HG03196 (cell line): ENCODE results near the gene KLHL15.
"Not testable (repeated sequence)": the region's sequence is repeated elsewhere in the genome, so short reads cannot be mapped to it uniquely, and the experiment has no call there.

Experiments used
- ATAC-seq: cut with Tn5 transposase; IDR thresholded peaks from one replicate; pipeline ENCODE4 v1.9.1; 2021; ENCODE audit not compliant: unreplicated experiment

Gene KLHL15

DNA sequence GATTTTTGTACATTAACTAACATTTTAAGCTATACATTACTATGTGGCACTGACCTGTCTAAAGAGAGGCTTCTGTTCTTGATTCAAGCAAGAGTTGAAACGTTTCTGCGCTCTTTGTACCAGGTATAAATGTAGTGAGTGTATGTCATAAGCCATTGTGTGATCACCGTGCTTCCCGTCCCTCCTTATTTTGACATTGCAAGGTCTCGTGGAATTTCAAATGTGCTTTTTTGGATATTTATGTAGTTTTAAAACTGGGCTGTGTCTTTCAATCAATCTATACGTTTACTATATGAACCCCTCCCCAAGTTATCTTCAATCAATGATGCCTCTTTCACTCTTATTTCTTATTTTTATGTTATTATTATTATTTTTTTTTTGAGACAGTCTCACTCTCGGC lies at the start of gene KLHL15:
KLHL15 (minus strand) TSS at position 101 of the 400 bp plus-strand sequence. CDS start 20,493 bp downstream, outside the sequence.
- ATAC-seq, result no peak

DNA sequence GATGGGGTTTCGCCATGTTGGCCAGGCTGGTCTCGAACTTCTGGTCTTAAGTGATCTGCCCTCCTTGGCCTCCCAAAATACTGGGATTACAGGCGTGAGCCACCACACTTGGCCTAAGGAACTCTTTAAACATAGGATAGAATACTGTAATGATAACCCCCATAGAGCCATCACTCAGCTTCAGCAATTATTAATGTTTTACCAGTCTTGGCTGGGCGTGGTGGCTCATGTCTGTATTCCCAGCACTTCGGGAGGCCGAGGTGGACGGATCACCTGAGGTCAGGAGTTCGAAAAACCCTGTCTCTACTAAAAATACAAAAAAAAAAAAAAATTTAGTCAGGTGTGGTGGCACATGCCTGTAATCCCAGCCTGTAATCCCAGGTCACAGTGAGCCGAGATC lies 42.9 kb upstream of the KLHL15 start:
- ATAC-seq, result no peak

- ATAC-seq, result no peak
Measured at GRCh38 chrX:24063488-24063887, 36.5 kb upstream of the KLHL15 start.

DNA sequence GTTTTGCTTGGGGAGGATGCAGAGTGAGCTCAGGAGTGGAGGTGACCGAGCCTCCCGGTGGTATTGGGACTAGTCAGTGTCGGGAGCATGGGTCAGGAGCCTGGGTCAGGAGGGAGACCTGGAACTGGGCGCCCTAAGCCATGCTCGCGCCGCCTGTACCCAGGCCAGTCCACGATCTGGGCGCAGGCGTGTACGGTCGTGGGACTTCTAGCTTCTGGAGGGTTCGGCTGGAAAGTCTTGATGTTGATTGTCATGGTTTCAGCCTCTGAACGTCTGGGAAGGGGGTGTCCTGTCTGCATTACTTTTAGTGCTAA lies 28.0 kb upstream of the KLHL15 start:
- ATAC-seq, result no peak

GRCh38 chrX:24054182-24055042 lies 27.4 kb upstream of the KLHL15 start, which contains the start of gene EIF2S3:
Gene EIF2S3, plus strand, starts transcription at chrX:24054956. Its CDS starts 13 bp downstream, at chrX:24054969.
- peak; percentile 94 for ATAC-seq

DNA sequence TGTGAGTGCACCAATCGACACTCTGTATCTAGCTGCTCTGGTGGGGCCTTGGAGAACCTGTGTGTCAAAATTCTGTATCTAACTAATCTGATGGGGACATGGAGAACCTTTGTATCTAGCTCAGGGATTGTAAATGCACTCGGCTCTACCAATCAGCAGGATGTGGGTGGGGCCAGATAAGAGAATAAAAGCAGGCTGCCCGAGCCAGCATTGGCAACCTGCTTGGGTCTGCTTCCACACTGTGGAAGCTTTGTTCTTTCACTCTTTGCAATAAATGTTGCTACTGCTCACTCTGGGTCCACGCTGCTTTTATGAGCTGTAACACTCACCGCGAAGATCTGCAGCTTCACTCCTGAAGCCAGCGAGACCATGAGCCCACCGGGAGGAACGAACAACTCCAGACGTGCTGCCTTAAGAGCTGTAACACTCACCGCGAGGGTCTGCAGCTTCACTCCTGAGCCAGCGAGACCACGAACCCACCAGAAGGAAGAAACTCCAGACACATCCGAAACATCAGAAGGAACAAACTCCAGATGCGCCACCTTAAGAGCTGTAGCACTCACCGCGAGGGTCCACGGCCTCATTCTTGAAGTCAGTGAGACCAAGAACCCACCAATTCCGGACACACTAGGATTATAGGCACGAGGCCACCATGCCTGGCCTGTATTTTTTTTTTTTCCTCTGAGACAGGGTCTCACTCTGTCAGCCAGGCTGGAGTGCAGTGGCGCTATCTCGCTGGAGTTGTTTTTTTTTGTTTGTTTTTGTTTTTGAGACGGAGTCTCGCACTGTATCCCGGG lies 23.7 kb upstream of the KLHL15 start:
- ATAC-seq, result not testable (repeated sequence)

DNA sequence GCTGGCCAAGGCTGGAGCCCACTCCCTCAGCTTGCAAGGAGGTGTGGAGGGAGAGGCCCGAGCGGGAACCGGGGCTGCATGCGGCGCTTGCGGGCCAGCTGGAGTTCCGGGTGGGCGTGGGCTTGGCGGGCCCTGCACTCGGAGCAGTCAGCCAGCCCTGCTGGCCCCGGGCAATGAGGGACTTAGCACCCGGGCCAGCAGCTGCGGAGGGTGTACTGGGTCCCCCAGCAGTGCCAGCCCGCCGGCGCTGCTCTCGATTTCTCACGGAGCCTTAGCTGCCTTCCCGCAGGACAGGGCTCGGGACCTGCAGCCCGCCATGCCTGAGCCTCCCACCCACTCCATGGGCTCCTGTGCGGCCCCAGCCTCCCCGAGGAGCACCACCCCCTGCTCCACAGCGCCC lies 22.7 kb upstream of the KLHL15 start:
- ATAC-seq, result not testable (repeated sequence)

DNA sequence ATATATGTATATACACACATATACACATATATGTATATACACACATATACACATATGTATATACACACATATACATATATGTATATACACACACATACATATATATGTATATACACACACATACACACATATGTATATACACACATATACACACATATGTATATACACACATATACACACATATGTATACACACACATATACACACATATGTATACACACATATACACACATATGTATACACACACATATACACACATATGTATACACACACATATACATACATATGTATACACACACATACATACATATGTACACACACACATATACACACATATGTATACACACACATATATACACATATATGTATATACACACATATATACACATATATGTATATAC lies 19.1 kb upstream of the KLHL15 start:
- ATAC-seq, result not testable (repeated sequence)

- ATAC-seq, result no peak
Measured at GRCh38 chrX:24037729-24038128, 10.7 kb upstream of the KLHL15 start.

DNA sequence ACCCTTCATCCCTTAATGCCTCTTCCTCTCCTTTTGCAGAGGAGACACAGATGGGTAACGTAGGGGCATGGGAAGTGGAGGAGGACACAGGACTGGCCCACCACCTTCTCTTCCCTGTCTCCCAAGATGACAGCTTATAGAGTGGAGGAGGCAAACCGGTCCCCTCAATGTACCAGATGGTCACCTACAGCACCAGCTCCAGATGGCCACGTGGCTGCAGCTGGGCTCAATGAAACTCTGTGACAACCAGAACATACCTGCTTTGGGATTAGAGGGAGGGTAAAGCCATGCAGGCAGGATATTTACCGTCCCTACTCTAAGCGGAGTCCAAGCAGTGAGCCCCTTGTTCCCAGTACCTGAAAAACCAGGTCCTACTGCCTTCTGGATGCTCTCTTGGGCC lies 7.5 kb upstream of the KLHL15 start:
- ATAC-seq, result no peak

DNA sequence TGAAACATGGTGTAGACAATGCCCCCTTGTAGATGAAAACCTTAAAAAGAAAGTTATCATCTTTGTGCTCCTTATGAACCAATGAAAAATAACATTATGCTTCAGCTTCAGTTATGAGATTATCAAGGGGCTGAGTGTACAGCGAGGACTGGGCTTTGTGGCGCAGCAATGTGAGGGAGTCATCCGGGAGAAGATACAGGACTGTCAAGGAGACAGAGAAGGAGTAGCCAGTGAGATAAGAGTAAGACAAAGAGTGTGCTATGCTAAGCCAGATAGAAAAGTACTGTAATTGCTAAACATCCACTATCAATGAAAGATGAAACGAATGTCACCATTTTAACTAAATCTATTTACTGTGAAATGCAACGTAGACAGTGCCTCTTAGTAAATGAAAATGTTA lies 3.6 kb upstream of the KLHL15 start:
- no peak for ATAC-seq

DNA sequence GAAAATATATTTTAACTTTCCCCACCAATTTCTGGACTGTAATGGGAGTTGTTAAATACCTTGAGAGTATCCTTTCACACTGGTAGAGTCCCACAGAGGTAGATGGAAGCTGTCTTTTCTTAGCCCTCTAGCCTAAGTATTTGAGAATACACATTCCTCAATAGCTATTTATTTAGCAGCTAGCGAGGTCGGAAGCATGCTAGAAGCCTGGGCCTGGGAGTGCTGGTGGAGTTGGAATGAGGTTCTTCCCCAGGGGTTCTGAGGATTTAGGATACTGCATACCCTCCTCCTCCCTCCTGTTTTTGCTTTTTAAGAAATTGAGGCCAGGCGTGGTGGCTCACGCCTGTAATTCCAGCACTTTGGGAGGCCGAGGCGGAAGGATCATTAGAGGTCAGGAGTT lies 999 bp upstream of the KLHL15 start:
- no peak for ATAC-seq

DNA sequence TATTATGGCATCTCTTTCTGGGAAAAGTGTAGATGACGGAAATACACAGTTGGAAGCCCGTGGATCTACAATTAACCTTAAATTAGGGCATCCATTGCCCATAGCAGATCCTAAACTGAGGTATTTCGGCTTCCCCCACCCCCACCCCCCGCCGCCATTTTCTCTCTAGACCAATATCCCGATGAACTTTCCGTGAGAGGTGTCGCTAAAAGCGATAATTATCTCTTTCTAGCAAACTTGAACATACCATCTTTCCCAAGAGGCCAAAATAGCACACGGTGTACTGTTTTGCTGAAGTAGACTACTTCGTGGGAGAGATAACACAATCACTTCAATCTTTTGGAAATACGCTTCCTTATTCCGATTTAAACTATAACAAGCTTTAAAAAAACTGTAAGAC lies 554 bp downstream of the KLHL15 start:
- ATAC-seq, result no peak

DNA sequence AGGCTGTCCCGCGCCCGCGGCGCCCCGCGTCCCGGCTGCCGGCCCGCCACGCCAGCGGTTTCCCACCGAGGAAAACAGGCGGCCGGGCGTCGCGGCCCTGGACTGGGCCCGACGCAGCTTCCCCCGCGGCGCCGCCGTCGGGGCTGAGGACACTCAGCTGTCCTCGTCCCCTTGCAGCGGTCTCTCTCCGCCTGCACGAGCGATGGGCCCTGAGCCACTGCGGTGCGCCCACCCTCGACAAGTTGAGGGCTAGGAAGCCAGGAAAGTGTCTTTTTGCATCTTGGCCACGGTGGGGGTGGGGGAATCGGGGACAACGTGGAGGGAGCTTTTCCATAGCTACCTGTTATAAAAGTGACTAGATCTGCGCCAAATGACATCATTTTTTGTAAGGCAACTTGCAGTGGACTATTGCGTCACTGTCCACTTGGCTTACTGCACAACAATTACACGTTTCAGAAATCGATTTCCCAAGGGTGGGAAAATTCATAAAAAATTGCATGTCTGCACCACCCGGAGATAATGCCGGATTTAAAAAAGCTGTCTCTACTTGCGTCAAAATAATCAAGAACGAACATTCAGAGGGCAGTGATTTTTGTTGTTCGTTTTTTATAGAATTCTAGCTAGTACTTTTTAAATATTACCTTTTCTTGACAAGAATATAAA lies 1.1 kb downstream of the KLHL15 start:
- ATAC-seq, result peak; percentile 22

DNA sequence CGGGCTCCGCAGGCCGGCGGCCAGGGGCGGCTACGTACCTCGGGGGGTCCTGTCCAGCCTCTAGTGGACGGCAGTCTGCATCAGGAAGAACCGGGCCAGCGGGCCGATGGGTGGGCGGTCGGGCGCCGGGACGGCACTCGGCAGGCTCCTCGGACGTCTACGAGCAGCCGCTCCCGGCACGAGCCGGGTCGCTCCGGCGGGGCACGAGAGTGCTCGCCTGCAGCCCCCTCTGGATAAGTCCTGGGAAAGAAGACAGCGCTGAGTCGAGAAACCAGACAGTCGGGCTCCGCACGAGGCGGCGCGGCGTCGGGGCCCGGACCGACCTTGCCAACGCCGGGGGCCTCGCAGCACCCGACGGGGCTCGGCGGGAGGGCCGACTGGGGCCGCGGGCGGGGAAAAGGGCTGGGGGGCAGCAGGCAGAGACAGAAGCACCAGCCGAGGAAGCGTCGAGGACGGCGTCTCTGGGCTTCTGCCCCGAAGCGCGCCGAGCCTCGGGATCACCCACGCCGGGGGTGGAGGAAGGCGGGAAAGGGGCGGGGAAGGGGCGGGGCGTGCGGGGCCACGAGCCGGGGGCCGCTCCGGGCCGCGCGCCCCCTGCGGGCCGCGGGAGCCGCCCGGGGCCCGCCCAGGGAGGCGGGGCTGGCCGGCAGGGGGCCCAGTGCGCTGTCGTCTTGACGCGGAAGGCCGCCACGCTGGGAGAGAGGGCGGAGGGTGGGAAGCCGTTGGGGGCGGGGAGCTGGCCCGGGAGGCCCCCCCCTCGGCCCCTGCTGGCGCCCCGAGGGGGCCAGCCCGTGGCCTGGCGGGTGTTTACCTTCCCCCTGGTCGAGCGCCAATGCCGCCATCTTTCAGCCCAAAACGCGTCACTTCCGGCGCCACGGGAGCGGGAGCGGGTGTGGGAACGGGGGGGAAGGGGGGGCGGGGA lies 1.9 kb downstream of the KLHL15 start:
- ATAC-seq, result peak; percentile 91

DNA sequence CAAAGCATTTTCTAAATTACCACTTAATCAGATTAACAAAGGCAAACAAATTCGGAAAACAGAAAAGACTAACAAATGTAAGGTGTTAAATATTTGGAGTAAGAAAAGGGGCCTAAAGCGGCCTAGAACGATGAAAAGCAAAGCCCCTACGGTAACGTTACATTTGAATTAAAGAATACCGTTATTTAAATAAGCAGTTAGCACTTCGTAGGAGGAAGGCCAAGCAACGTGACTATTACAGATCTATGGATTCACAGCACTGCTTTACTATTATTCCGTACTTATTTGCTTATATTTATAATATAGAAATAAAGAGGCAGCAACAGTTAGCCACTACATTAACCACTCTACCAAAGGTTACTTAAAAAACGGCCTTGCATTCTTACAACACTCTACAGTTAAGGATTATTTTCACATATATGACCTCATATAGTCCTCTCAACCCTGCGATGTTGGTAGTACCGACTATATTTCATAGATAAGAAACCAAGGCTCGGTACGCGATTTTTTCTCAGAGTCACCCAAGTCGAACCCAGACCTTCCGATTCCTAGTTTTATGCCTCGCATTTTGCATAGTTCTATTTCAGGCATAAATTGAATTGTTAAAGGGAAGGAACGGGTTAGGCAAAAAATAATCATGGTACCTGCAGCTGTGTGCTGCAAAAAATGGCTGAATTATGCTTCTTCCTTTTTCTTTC lies 2.9 kb downstream of the KLHL15 start:
- no peak for ATAC-seq

DNA sequence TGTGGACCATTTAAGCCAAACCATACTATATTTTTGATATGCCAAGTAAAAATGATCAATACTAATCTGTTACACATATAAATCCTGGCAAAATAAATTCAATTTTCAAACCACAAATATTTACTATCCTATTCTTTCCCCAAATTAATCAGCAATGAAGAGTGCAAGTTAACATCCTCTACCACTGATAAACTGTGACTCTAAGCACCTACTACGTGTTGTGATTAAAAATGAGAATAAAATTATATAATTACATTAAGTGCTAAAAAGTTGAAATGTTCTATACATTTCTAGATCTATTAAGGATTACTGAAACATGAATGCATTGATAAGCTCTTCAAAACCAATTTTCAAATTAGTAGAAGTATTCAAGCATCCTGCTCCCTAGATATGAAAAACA lies 3.4 kb downstream of the KLHL15 start:
- ATAC-seq, result no peak

- no peak for ATAC-seq
Measured at GRCh38 chrX:24020306-24020876, 6.6 kb downstream of the KLHL15 start.

DNA sequence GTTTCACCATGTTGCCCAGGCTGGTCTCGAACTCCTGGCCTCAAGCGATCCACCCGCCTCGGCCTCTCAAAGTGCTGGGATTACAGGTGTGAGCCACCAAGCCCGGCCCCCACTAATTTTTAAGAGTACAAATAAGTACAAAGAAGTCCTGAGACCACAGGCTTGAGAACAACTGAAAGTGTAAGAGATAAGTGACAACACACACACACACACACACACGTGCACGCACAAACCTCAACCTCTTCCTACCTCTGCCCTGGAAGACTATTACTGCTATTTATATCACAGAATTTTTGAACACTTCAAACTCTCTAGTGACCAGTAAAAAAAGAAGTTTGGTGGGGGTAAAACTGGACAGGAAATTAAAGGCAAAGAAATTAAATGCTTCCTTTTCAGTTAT lies 7.5 kb downstream of the KLHL15 start:
- ATAC-seq, result no peak

DNA sequence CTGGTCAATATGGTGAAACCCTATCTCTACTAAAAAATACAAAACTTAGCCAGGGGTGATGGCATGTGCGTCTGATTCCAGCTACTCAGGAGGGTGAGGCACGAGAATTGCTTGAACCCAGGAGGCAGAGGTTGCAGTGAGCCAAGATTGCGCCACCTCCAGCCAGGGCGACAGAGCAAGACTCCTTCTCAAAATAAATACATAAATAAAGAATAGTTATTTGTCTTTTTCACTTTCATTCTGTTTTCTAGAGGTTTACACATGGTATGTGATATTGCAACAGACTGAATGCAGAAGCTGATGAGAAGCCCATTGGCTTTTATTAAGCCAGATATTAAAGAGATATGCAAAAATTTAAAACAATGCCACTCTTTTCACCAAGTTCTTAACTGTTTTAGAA lies 8.2 kb downstream of the KLHL15 start:
- ATAC-seq, result no peak
